ENCODE results near the gene SET.
"Not testable (repeated sequence)": the region's sequence is repeated elsewhere in the genome, so short reads cannot be mapped to it uniquely, and the experiment has no call there.

Gene SET

DNA sequence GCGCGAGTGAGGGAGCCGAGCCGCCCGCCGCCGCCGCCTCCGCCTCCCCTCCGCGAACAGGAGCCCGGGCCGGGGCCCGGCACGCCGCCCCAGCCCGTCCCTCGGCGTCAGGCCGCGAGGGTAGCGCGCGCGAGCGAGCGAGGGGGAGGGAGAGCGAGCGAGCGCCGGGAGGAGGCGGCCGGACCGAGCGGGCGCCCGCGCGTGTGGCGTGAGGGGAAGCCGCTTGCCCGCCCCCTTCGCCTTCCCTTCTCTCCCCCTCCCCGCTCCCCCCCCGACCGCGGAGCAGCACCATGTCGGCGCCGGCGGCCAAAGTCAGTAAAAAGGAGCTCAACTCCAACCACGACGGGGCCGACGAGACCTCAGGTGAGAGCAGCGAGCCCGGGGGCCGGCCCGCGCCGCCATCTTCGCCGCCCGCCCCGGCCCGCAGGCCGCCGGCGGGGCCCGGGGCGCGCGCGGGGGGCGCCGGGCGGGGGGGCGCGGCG, 312 bp downstream of the SET start:
- no peak for DNase-seq

DNA sequence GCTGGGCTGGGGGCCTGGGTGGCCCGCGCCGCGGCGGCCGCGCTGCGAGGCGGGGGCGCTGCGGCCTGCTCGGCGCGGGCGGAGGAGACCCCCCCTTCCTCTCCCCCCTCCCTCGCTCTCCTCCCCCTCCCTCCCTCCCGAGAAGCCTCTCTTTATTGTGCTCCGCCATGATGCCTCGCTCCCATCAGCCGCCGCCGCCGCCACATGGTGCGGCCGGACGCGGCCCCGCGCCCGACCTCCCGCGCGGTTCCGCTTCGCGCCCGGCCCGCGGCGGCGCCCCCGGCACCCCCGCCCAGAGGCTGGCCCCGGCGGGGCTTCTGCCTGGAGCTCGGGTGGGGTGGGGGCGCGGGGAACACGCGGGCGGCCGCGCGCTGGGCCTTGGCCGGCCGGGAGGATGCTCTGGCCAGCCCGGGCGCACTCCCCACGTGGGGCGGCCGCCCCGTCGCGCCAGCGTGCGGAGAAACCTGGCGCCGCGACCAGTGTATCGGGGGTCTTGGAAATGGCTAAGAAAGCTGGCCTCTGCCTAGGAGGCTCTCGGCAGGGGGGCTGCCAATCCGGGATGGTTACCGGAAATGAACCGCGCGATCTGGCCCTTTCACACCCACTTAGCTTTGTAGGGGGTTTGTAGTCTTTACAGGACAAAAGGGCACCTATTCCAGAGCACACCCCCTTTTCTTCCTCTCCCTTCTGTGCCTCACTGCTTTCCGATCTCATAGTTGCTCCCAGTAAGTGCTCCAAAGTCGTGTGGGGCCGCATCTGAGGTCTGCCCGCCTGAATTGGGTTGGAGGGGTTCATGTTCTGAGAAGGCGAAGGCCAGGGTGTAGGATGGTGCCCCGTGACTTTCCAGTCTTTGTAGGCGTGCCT, 1.0 kb downstream of the SET start:
- DNase-seq: no peak

DNA sequence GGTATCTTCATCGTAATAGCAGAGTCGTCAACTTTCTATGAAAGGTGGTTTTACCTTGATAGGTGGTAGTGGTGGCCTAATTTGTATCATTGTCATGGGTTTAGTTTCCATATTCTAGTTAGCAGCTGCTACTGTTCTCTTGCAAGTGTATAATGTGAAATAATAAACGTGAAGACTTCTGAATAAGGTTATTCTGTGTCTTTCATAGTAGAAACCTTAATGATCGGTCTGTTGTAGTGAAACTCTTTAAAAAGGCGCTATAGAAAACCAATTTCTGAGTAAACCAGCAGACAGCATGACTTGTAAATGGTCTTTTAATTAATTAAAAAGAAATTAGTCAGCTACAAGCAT, 1.6 kb downstream of the SET start:
- DNase-seq: no peak

GRCh38 chr9:128693738-128694137, 4.7 kb downstream of the SET start:
- DNase-seq: not testable (repeated sequence)

- DNase-seq: no peak
Measured at GRCh38 chr9:128694344-128694743, 5.3 kb downstream of the SET start.

- DNase-seq: no peak
Measured at GRCh38 chr9:128696923-128697707, 8.1 kb downstream of the SET start.

GRCh38 chr9:128699096-128699795, 10.2 kb downstream of the SET start:
- not testable (repeated sequence) for DNase-seq

DNA sequence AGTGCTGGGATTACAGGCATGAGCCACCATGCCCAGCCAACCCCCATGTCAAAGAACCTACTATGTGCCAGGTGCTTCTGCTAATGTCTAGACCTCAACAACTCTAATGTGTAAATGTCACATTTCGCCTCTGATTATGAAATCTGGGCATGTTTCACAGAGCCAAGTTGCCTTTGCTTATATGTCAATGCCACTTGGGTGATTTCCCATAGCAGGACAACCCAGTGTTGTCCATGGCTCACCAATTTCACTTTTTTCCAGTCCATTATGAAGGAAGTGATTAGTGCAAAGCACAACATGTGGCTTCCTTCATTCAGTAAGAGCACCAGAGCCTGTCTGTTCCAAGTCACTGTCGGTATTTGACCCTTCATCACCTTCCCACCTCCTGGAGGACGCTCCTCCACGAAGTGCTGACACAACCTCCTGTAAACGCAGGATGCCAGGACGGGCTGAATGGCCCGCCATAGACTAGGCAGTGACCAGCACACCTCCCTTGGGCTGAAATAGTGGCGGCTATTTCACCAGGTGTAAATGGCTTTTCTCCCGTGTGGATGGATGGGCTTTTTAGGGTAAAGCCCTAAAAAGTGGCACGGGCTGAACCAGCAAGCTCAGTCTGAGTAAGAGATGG, 12.3 kb downstream of the SET start:
- no peak for DNase-seq

- no peak for DNase-seq
Measured at GRCh38 chr9:128702445-128702948, 13.5 kb downstream of the SET start, which contains the start of gene PKN3. Gene PKN3, plus strand, starts transcription at chr9:128702503. Its CDS starts 413 bp downstream, at chr9:128702916.

DNA sequence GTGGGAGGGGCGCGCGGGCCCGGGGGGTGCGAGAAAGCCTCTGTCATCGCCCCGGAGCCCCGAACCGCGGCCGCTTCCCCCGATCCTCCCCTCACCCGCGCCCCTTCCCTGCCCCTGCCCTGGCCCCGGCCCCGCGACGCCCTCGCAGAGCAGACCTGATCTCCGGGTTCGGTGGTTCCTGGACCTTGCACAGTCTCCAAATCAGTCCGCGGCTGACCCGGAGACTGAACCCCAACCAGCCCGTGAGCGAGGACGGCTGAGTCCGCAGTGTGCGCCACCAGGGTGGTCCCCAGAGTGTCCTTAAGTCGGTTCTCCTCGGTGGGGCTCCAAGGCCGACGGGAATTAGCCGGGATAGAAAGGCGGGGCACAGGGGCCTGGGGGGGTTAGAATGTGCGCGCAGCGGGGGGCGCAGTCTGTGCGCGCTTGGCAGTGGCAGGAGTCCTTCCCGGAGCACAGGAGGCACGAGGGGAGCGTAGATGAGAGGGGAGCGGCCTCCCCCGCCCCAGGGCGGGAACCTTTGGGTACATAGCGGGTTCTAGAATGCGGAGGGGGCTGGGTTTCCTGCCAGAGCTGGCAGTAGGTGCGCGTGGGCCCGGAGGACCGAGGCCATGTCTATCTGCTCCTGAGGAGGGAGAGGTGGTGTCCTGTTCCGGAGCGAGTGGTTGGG, 14.1 kb downstream of the SET start:
- DNase-seq: no peak

GRCh38 chr9:128703616-128704355, 14.8 kb downstream of the SET start:
- DNase-seq: no peak

DNA sequence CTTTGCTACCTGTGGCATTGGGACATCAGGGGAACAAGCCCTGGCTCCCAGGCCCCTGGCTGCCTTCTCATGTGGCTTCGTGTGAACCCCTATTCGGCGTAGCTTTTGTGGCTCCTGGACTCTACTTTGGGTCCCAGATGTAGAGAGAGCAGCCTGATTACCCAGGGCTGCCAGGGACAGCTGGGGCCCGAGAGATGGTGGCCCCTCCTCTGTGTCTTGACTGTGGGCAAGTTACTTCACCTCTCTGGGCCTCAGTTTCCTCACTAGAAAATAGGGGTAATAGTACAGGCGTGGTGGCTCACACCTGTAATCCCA, 15.3 kb downstream of the SET start:
- DNase-seq: no peak

DNA sequence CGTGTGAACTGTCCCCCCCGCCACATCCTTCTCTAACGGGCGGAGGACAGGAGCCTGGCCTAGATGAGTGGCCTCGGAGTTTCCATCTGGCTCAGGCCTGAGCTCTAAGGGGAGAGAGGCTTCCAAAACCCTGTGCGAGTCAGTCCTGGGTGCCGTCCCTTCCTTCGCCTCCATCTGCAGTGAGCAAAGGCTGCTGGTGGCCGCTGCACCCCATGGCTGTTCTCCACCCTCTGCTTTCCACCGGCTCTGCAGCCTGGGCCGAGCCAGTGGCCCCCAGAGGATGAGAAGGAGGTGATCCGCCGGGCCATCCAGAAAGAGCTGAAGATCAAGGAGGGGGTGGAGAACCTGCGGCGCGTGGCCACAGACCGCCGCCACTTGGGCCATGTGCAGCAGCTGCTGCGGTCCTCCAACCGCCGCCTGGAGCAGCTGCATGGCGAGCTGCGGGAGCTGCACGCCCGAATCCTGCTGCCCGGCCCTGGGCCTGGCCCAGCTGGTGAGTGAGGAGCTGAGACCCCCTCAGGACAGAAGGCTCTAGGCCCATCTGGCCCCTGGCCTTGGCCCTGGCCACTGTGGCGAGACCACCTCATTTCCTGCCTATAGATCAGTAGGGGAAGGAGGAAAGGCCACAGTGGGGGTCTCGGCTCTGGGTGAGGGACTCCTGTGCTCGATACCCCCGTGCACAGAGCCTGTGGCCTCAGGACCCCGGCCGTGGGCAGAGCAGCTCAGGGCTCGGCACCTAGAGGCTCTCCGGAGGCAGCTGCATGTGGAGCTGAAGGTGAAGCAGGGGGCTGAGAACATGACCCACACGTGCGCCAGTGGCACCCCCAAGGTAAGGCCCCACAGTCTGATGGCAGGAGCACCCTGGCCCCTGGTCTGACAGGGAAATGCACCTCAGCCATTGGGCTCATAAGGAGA, 16.3 kb downstream of the SET start:
- no peak for DNase-seq

DNA sequence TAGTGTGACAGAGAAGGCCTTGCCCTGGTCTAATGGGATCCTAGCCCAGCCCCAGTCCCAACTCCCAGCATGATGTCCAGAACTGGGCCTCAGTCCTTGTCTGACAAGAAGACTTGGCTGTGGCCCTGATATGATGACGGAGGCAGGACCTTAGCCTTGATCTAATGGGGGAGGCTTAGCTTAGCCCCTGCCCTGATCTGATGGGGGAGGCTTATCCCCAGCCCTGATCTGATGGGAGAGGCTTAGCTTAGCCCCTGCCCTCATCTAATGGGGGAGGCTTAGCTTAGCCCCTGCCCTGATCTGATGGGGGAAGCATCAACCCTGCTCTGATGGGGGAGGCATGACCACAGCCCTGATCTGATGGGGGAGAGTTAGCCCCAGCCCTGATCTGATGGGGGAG, 17.0 kb downstream of the SET start:
- DNase-seq: no peak

DNA sequence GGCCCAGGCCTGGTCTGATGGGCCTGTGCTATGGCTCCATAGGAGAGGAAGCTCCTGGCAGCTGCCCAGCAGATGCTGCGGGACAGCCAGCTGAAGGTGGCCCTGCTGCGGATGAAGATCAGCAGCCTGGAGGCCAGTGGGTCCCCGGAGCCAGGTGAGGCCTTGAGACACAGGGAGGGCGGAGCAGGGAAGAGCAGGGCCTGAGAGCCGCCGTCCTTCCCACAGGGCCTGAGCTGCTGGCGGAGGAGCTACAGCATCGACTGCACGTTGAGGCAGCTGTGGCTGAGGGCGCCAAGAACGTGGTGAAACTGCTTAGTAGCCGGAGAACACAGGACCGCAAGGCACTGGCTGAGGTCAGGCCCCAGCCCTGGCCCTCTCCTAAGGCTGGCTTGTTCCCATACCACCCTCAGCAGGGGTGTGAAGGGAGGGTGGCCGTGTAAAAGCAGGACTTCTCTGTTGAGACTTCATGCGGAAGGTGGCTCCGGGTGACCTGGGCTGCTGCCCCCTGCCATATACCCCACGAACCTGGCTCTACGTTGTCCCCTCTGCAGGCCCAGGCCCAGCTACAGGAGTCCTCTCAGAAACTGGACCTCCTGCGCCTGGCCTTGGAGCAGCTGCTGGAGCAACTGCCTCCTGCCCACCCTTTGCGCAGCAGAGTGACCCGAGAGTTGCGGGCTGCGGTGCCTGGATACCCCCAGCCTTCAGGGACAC, 17.8 kb downstream of the SET start:
- no peak for DNase-seq

- no peak for DNase-seq
Measured at GRCh38 chr9:128707446-128707845, 18.4 kb downstream of the SET start.

GRCh38 chr9:128712451-128713410, 23.7 kb downstream of the SET start:
- DNase-seq: no peak

- no peak for DNase-seq
Measured at GRCh38 chr9:128713411-128713780, 24.4 kb downstream of the SET start.

Data from cortex of kidney (tissue), 1 donor.